HepG2 (cell line): ENCODE measurements around the gene CTNND2.
"Not testable (repeated sequence)": the region's sequence is repeated elsewhere in the genome, so short reads cannot be mapped to it uniquely, and the experiment has no call there.

Source experiments
- E2F1 ChIP-seq: sonication (generic); formaldehyde crosslinking; IDR thresholded peaks from 2 replicates; pipeline ENCODE4 v1.5.0; 2020; ENCODE audit warnings: missing genetic modification reagents
- KLF13 ChIP-seq: sonication (generic); formaldehyde crosslinking; IDR thresholded peaks from 2 replicates; pipeline ENCODE4 v1.4.0; 2020; ENCODE audit warnings: mild to moderate bottlenecking, missing genetic modification reagents
- PAF1 ChIP-seq: IDR thresholded peaks from 2 replicates; pipeline ENCODE4 v1.6.1; 2016; ENCODE audit warnings: missing genetic modification reagents, missing compliant biosample characterization
- POLR2A ChIP-seq, 2 experiments: IDR thresholded peaks; 2 replicates each; pipeline ENCODE4 v1.6.1; 2011; ENCODE audit warnings: low read depth in 2 of 2, low read length in 2 of 2, mild to moderate bottlenecking in 1 of 2, moderate library complexity in 1 of 2; ENCODE audit not compliant: insufficient read depth in 1 of 2
- ZC3H13 ChIP-seq: sonication (generic); formaldehyde crosslinking; IDR thresholded peaks from 2 replicates; pipeline ENCODE4 v1.8.1; 2023; ENCODE audit warnings: mild to moderate bottlenecking, missing genetic modification reagents, moderate library complexity
- ZNF512 ChIP-seq: sonication (generic); formaldehyde crosslinking; IDR thresholded peaks from 2 replicates; pipeline ENCODE4 v1.4.0; 2020; ENCODE audit warnings: mild to moderate bottlenecking, missing genetic modification reagents
- ZNF746 ChIP-seq: sonication (generic); formaldehyde crosslinking; IDR thresholded peaks from 2 replicates; pipeline ENCODE4 v1.8.0; 2022; ENCODE audit warnings: mild to moderate bottlenecking, missing genetic modification reagents
- TF ChIP-seq, protein P1 (sequence below): sonication (generic); formaldehyde crosslinking; IDR thresholded peaks from 2 replicates; pipeline ENCODE4 v1.4.0; 2020; ENCODE audit warnings: missing genetic modification reagents

- TF ChIP-seq KLF13 (CRISPR knock-in tag); ZC3H13 (CRISPR knock-in tag); ZNF746 (CRISPR knock-in tag); POLR2A (IDR thresholded peaks at IDR 0.05; ENCODE audit: insufficient read depth in 1 of 2, low read depth in 2 of 2, low read length in 2 of 2); ZNF512 (CRISPR knock-in tag); E2F1 (CRISPR knock-in tag); PAF1 (CRISPR knock-in tag): not testable (repeated sequence)
- TF ChIP-seq, protein P1, sequence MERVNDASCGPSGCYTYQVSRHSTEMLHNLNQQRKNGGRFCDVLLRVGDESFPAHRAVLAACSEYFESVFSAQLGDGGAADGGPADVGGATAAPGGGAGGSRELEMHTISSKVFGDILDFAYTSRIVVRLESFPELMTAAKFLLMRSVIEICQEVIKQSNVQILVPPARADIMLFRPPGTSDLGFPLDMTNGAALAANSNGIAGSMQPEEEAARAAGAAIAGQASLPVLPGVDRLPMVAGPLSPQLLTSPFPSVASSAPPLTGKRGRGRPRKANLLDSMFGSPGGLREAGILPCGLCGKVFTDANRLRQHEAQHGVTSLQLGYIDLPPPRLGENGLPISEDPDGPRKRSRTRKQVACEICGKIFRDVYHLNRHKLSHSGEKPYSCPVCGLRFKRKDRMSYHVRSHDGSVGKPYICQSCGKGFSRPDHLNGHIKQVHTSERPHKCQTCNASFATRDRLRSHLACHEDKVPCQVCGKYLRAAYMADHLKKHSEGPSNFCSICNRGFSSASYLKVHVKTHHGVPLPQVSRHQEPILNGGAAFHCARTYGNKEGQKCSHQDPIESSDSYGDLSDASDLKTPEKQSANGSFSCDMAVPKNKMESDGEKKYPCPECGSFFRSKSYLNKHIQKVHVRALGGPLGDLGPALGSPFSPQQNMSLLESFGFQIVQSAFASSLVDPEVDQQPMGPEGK (CRISPR knock-in tag), result not testable (repeated sequence)
These were observed 287.6 kb downstream of the CTNND2 start for GRCh38 chr5:11616624-11617023.
